MM.1S (cell line): ENCODE results near the gene TAF11L13.
"Not testable (repeated sequence)": the region's sequence is repeated elsewhere in the genome, so short reads cannot be mapped to it uniquely, and the experiment has no call there.

Experiments
- DNase-seq: peaks from one replicate; pipeline ENCODE4 v3.0.0-alpha.2; 2015
- H2AFZ ChIP-seq: fragments of 300-600 bp; sonication (generic); 2 replicates; pipeline ENCODE4 v1.6.0; 2016; ENCODE audit warnings: antibody characterized with exemption, low read length
- H3F3A ChIP-seq: fragments of 300-600 bp; sonication (generic); 2 replicates; pipeline ENCODE4 v1.6.1; 2016; ENCODE audit warnings: mild to moderate bottlenecking, antibody characterized with exemption, low read length, moderate library complexity, mixed read lengths; ENCODE audit not compliant: insufficient read depth
- H3K27ac ChIP-seq: fragments of 300-600 bp; sonication (generic); 2 replicates; pipeline ENCODE4 v1.5.1; 2016; ENCODE audit warnings: mild to moderate bottlenecking, low read length
- H3K27me3 ChIP-seq: fragments of 300-600 bp; sonication (generic); replicated peaks from 2 replicates; pipeline ENCODE4 v1.6.0; 2016; ENCODE audit warnings: low read length; ENCODE audit not compliant: insufficient read depth
- H3K36me3 ChIP-seq: fragments of 300-600 bp; sonication (generic); replicated peaks from 2 replicates; pipeline ENCODE4 v1.6.1; 2016; ENCODE audit warnings: mild to moderate bottlenecking, low read length, mixed read lengths; ENCODE audit not compliant: insufficient read depth
- H3K4me1 ChIP-seq: fragments of 300-600 bp; sonication (generic); 2 replicates; pipeline ENCODE4 v1.6.1; 2016; ENCODE audit warnings: low read length, mixed read lengths
- H3K4me2 ChIP-seq: fragments of 300-600 bp; sonication (generic); 2 replicates; pipeline ENCODE4 v1.6.0; 2016; ENCODE audit warnings: low read depth, low read length
- H3K4me3 ChIP-seq: fragments of 300-600 bp; sonication (generic); 2 replicates; pipeline ENCODE4 v1.5.1; 2016; ENCODE audit warnings: low read length, mixed read lengths
- H3K79me2 ChIP-seq: fragments of 300-600 bp; sonication (generic); 2 replicates; pipeline ENCODE4 v1.6.1; 2016; ENCODE audit warnings: mixed run types, low read length, mixed read lengths
- H3K9ac ChIP-seq: fragments of 300-600 bp; sonication (generic); 2 replicates; pipeline ENCODE4 v1.6.1; 2016; ENCODE audit warnings: low read length, mixed read lengths
- H3K9me2 ChIP-seq: fragments of 300-600 bp; sonication (generic); replicated peaks from 2 replicates; pipeline ENCODE4 v1.6.1; 2016; ENCODE audit warnings: mild to moderate bottlenecking, low read length, mixed read lengths; ENCODE audit not compliant: insufficient read depth
- H3K9me3 ChIP-seq: fragments of 300-600 bp; sonication (generic); replicated peaks from 2 replicates; pipeline ENCODE4 v1.6.1; 2016; ENCODE audit warnings: mild to moderate bottlenecking, low read length, mixed read lengths; ENCODE audit not compliant: insufficient read depth
- H4K20me1 ChIP-seq: fragments of 300-600 bp; sonication (generic); 2 replicates; pipeline ENCODE4 v1.6.1; 2016; ENCODE audit warnings: mild to moderate bottlenecking, low read length, moderate library complexity, mixed read lengths; ENCODE audit not compliant: insufficient read depth

TAF11L13 gene

DNA sequence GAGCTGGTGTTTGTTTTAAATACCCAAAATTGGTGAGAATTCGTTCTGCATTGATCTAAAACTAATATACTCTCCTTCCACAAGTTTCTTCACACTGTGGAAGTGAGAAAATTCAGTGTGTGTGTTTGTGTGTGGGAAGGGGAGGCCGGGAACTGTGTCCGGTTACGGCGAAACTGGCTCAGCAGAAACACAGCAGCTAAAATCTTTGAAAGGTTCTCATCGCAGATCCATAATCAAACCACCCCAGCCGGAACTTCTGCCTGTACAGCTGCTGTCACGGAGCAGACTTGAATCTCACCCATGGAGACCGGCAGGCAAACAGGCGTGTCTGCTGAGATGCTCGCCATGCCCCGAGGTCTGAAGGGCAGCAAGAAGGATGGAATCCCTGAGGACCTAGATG lies at the start of gene TAF11L13:
TAF11L13 (plus strand) TSS at position 301 of the 400 bp plus-strand sequence.
- not testable (repeated sequence) for H4K20me1 ChIP-seq, H3K9me3 ChIP-seq, H3K9me2 ChIP-seq, H3K36me3 ChIP-seq, H3K27me3 ChIP-seq, H3F3A ChIP-seq, H3K79me2 ChIP-seq, H3K9ac ChIP-seq, H3K27ac ChIP-seq, H2AFZ ChIP-seq, H3K4me2 ChIP-seq, H3K4me3 ChIP-seq, DNase-seq, H3K4me1 ChIP-seq

DNA sequence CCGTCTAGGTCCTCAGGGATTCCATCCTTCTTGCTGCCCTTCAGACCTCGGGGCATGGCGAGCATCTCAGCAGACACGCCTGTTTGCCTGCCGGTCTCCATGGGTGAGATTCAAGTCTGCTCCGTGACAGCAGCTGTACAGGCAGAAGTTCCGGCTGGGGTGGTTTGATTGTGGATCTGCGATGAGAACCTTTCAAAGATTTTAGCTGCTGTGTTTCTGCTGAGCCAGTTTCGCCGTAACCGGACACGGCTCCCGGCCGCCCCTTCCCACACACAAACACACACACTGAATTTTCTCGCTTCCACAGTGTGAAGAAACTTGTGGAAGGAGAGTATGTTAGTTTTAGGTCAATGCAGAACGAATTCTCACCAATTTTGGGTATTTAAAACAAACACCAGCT lies 46.2 kb upstream of the TAF11L13 start, which contains the start of gene TAF11L7:
TAF11L7 (minus strand) TSS at position 101 of the 400 bp plus-strand sequence.
- not testable (repeated sequence) for H3K36me3 ChIP-seq, H3K9me2 ChIP-seq, H3K27ac ChIP-seq, H3K4me2 ChIP-seq, H2AFZ ChIP-seq, H3K4me1 ChIP-seq, H3K27me3 ChIP-seq, H4K20me1 ChIP-seq, H3K79me2 ChIP-seq, H3K4me3 ChIP-seq, H3F3A ChIP-seq, DNase-seq, H3K9ac ChIP-seq, H3K9me3 ChIP-seq

- H3K4me3 ChIP-seq, DNase-seq, H3K27ac ChIP-seq, H3K9ac ChIP-seq, H3K79me2 ChIP-seq, H3F3A ChIP-seq, H3K4me2 ChIP-seq, H3K9me3 ChIP-seq, H3K9me2 ChIP-seq, H3K4me1 ChIP-seq, H2AFZ ChIP-seq, H3K27me3 ChIP-seq, H3K36me3 ChIP-seq, H4K20me1 ChIP-seq: not testable (repeated sequence)
Observed at GRCh38 chr5:17590860-17591259, 41.0 kb upstream of the TAF11L13 start, which contains the start of gene TAF11L8. TAF11L8 (minus strand) TSS chr5:17590960.

DNA sequence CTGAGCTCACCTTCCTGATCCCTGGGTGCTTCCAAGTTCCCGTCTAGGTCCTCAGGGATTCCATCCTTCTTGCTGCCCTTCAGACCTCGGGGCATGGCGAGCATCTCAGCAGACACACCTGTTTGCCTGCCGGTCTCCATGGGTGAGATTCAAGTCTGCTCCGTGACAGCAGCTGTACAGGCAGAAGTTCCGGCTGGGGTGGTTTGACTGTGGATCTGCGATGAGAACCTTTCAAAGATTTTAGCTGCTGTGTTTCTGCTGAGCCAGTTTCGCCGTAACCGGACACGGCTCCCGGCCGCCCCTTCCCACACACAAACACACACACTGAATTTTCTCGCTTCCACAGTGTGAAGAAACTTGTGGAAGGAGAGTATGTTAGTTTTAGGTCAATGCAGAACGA lies 37.6 kb upstream of the TAF11L13 start, which contains the start of gene TAF11L9:
TAF11L9 (minus strand) TSS at position 140 of the 400 bp plus-strand sequence.
- H2AFZ ChIP-seq, H3K4me1 ChIP-seq, H3K27me3 ChIP-seq, H3K4me3 ChIP-seq, H3F3A ChIP-seq, H4K20me1 ChIP-seq, H3K9me3 ChIP-seq, H3K36me3 ChIP-seq, H3K9me2 ChIP-seq, H3K9ac ChIP-seq, H3K4me2 ChIP-seq, DNase-seq, H3K79me2 ChIP-seq, H3K27ac ChIP-seq: not testable (repeated sequence)

DNA sequence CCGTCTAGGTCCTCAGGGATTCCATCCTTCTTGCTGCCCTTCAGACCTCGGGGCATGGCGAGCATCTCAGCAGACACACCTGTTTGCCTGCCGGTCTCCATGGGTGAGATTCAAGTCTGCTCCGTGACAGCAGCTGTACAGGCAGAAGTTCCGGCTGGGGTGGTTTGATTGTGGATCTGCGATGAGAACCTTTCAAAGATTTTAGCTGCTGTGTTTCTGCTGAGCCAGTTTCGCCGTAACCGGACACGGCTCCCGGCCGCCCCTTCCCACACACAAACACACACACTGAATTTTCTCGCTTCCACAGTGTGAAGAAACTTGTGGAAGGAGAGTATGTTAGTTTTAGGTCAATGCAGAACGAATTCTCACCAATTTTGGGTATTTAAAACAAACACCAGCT lies 34.2 kb upstream of the TAF11L13 start, which contains the start of gene TAF11L10:
TAF11L10 (minus strand) TSS at position 101 of the 400 bp plus-strand sequence.
- not testable (repeated sequence) for H3K27me3 ChIP-seq, DNase-seq, H3K27ac ChIP-seq, H3K4me3 ChIP-seq, H3K36me3 ChIP-seq, H3K9me2 ChIP-seq, H2AFZ ChIP-seq, H3K9me3 ChIP-seq, H3F3A ChIP-seq, H3K9ac ChIP-seq, H3K4me1 ChIP-seq, H4K20me1 ChIP-seq, H3K79me2 ChIP-seq, H3K4me2 ChIP-seq

- not testable (repeated sequence) for H3K4me2 ChIP-seq, DNase-seq, H3K36me3 ChIP-seq, H3K27ac ChIP-seq, H3K9ac ChIP-seq, H2AFZ ChIP-seq, H3K9me2 ChIP-seq, H3K4me1 ChIP-seq, H3K27me3 ChIP-seq, H4K20me1 ChIP-seq, H3F3A ChIP-seq, H3K79me2 ChIP-seq, H3K4me3 ChIP-seq, H3K9me3 ChIP-seq
Observed at GRCh38 chr5:17603880-17604279, 28.0 kb upstream of the TAF11L13 start, which contains the start of gene TAF11L11. TAF11L11 (plus strand) TSS chr5:17604183.
